ENCODE measurements around the gene MAPKBP1. TPM values are rescaled to one million over a fixed set of nuclear protein-coding genes. Genes with fewer than 3 reads are reported as not detected.

MAPKBP1 gene
- total RNA-seq, 2 donors from 2014 or later: 9.0 to 14.6 TPM

DNA sequence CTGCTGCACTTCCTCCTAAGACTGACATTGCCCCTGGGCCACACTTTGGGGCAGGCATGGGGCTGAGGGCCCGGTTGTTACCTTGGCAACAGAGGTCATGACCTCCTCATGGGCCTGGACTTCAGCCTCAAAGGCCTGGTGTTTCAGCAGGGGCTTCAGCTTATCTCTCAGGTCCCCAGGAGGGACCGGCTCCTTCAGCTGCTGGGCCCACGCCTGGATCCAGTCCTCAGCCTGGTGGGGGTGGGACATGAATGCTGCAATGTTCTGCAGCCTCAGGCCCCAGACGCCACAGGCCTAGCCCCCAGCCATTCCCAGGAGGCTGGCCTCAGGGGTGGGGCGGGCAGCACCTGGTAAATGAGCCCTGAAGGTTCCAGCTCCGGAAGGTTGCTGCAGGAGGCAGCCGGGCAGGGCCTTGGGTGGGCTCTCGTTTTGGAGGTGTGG is 92.0 kb downstream of the MAPKBP1 start:
- Histone ChIP-seq H3K27ac (no peak overlapping the region), H3K4me3 (no peak overlapping the region), H3K27me3 (no peaks in the 10 kb centered on the region), H3K36me3 (no peaks in the 10 kb centered on the region), H3K9ac (ENCODE audit: low read depth in 2 of 2, low read length in 2 of 2) (no peak overlapping the region), H3K9me3 (no peaks in the 10 kb centered on the region), H3K4me1 (no peaks in the 10 kb centered on the region)
- intact Hi-C loops (cut with DNase I): no loop called here
- TF ChIP-seq, protein P1, sequence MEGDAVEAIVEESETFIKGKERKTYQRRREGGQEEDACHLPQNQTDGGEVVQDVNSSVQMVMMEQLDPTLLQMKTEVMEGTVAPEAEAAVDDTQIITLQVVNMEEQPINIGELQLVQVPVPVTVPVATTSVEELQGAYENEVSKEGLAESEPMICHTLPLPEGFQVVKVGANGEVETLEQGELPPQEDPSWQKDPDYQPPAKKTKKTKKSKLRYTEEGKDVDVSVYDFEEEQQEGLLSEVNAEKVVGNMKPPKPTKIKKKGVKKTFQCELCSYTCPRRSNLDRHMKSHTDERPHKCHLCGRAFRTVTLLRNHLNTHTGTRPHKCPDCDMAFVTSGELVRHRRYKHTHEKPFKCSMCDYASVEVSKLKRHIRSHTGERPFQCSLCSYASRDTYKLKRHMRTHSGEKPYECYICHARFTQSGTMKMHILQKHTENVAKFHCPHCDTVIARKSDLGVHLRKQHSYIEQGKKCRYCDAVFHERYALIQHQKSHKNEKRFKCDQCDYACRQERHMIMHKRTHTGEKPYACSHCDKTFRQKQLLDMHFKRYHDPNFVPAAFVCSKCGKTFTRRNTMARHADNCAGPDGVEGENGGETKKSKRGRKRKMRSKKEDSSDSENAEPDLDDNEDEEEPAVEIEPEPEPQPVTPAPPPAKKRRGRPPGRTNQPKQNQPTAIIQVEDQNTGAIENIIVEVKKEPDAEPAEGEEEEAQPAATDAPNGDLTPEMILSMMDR (IDR thresholded peaks at IDR 0.05): no peak
- DNase-seq: no peak

DNA sequence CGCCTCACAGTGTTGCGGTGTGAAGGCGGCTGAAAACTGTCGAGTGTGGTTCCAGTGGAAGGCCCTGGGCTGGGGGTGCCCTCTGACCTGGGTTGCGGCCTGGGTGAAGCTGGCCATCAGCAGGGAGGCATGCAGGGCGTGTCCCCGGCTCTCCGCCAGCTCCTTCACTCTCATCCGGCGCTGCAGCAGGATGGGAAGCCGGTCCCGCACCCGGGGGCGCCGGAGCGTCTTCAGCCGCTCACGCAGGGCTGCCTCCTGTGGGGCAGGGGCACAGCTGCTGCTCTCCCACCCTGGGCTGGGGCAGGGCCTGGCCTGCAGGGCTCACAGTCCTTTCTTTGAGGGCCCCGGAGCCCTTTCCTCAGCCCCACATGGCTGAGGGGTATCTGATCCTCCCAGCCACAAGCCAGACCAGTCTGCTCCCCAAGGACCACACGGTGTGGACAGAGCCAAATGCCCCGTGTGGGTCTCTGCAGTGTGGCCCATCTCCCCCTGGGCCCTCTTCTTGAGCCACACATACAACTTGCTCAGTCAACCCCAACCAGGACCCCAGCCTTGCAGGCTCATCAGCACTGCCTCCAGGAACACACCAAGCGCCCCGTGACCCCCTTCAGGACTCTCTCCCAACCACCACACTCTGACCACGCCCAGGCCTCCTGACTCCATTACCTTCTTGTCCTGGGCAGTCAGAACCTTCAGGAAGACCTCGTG is 92.7 kb downstream of the MAPKBP1 start:
- DNase-seq: no peak
- Histone ChIP-seq H3K9me3 (no peaks in the 10 kb centered on the region), H3K36me3 (no peaks in the 10 kb centered on the region), H3K9ac (ENCODE audit: low read depth in 2 of 2, low read length in 2 of 2) (no peak overlapping the region), H3K4me1 (no peaks in the 10 kb centered on the region), H3K27me3 (no peaks in the 10 kb centered on the region), H3K27ac (no peak overlapping the region), H3K4me3 (no peak overlapping the region)
- TF ChIP-seq, protein P1 (IDR thresholded peaks at IDR 0.05): no peak
- intact Hi-C loops (cut with DNase I): no loop called here

DNA sequence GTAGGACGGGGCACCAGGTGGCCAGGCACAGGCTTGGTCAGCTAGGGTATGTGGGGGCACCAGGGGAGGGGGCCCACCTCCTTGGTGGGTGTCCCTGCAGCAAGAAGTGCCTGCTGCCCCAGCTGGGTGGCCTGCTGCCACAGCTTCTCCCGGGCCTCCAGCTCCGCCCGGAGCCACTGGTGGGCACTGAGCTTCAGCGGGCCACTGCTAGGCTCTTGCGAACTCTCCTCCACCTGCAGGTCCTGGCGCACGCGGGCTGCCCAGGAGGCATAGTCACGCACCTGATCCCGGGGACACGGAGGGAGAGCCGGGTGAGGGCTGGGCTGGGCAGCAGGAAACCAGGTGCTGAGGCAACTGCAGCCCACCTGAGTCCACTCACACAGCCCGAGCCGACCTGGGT is 94.0 kb downstream of the MAPKBP1 start:
- Histone ChIP-seq H3K9me3 (no peaks in the 10 kb centered on the region), H3K4me1 (no peaks in the 10 kb centered on the region), H3K9ac (ENCODE audit: low read depth in 2 of 2, low read length in 2 of 2) (no peak overlapping the region), H3K36me3 (no peaks in the 10 kb centered on the region), H3K27me3 (no peaks in the 10 kb centered on the region), H3K4me3 (no peak overlapping the region), H3K27ac (no peak overlapping the region)
- TF ChIP-seq, protein P1 (IDR thresholded peaks at IDR 0.05): no peak
- no peak for DNase-seq
- intact Hi-C loops (cut with DNase I): no loop called here

DNA sequence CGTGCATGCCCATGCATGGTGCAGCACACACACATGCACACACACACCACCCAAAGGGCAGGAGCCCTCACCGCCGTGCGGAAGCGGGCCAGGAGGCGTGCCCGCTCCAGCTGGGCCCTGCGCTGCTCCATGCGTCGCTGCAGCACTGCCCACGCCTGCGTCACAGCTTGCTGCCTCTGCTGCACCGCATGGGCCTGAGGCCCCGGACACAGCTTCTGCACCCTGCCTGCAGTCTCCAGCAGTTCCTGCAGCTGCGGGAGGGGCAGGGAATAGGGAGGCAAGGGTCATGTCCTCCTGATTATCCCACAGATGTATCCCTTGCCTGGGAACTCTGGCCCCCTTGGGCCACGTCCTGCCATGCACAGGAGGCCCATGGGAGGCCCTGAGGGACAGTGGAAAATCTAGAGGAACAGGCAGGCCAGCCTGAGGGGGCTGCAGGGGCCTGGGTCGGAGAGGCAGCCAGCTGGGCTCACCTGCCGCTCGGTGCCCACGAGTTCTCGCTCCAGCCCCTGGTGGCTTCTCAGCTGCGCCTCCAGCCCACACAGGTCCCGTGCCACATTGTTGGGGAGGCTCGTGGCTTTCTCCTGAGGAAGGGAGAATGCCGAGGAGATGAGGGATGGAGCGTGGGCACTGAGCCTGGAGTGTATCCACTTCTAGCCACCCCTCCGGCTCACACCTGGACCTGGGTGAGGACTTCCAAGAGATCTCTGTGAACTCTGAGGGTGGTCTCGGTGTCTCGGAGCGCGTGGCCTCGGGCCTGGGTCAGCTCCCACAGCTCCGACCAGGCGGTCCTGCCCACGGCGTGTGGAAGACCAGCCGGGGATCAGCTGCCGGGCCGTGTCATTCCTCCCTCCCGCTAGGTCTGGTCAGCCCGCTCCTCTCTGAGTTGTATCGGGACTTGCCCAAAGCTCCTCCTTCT is 95.7 kb downstream of the MAPKBP1 start:
- TF ChIP-seq, protein P1 (IDR thresholded peaks at IDR 0.05): no peak
- Histone ChIP-seq H3K27ac (no peak overlapping the region), H3K27me3 (no peaks in the 10 kb centered on the region), H3K9ac (ENCODE audit: low read depth in 2 of 2, low read length in 2 of 2) (no peak overlapping the region), H3K9me3 (no peaks in the 10 kb centered on the region), H3K4me3 (no peak overlapping the region), H3K4me1 (no peaks in the 10 kb centered on the region), H3K36me3 (no peaks in the 10 kb centered on the region)
- DNase-seq: no peak
- intact Hi-C loops (cut with DNase I): no loop called here

DNA sequence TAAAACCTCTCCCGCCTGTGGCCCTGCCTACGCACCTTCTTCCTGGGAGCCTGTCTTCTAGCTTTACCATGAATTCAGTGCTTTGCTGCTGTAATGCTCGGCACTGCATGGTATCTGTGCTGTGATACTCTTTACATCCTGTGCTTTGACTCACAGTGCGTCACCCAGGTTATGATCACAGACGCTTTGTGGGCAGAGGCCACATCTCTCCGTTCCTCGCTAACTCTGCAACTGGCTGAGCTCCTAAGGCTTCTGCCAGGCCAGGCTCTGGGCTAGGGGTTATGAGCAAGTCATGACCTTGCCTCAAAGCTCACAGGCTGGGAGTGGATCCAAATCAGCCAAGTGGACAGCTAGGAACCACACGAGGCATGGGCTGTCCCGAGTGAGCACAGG is 96.4 kb downstream of the MAPKBP1 start:
- H3K9ac ChIP-seq (ENCODE audit: low read depth in 2 of 2, low read length in 2 of 2): no peak overlapping the region
- no peaks in the 10 kb centered on the region for H3K27me3 ChIP-seq
- H3K27ac ChIP-seq: no peak overlapping the region
- intact Hi-C loops (cut with DNase I): no loop called here
- TF ChIP-seq, protein P1 (IDR thresholded peaks at IDR 0.05): no peak
- H3K9me3 ChIP-seq: no peaks in the 10 kb centered on the region
- no peaks in the 10 kb centered on the region for H3K4me1 ChIP-seq
- H3K36me3 ChIP-seq: no peaks in the 10 kb centered on the region
- DNase-seq: no peak
- H3K4me3 ChIP-seq: no peak overlapping the region
